GM18526 (cell line): ENCODE data around the gene ABHD6.

Experiments
- POLR2A ChIP-seq: IDR thresholded peaks from 3 replicates; pipeline ENCODE4 v1.6.1; 2011; ENCODE audit not compliant: insufficient read length; ENCODE audit errors: extremely low read depth

Gene ABHD6

GRCh38 chr3:58237238-58237940 lies at the start of gene ABHD6:
Gene ABHD6 (plus strand): TSS chr3:58237792. CDS start chr3:58256587, 18,795 bp downstream.
- TF ChIP-seq POLR2A = peak; percentile 22

GRCh38 chr3:58188173-58188564 lies 49.4 kb upstream of the ABHD6 start:
- TF ChIP-seq POLR2A = no peak

GRCh38 chr3:58188921-58189451 lies 48.6 kb upstream of the ABHD6 start:
- TF ChIP-seq POLR2A = no peak

GRCh38 chr3:58189691-58190090 lies 47.9 kb upstream of the ABHD6 start:
- no peak for TF ChIP-seq POLR2A

- no peak for TF ChIP-seq POLR2A
Measured at GRCh38 chr3:58190291-58190690, 47.3 kb upstream of the ABHD6 start.

- TF ChIP-seq POLR2A = no peak
Measured at GRCh38 chr3:58190882-58191281, 46.7 kb upstream of the ABHD6 start.

GRCh38 chr3:58191361-58191991 lies 46.1 kb upstream of the ABHD6 start:
- no peak for TF ChIP-seq POLR2A

- TF ChIP-seq POLR2A = no peak
Measured at GRCh38 chr3:58192069-58192468, 45.5 kb upstream of the ABHD6 start.

GRCh38 chr3:58193682-58194407 lies 43.7 kb upstream of the ABHD6 start:
- no peak for TF ChIP-seq POLR2A

GRCh38 chr3:58197588-58197987 lies 40.0 kb upstream of the ABHD6 start:
- TF ChIP-seq POLR2A = no peak

GRCh38 chr3:58198362-58198761 lies 39.2 kb upstream of the ABHD6 start:
- TF ChIP-seq POLR2A = no peak

- no peak for TF ChIP-seq POLR2A
Measured at GRCh38 chr3:58198804-58199203, 38.8 kb upstream of the ABHD6 start.

- TF ChIP-seq POLR2A = no peak
Measured at GRCh38 chr3:58200121-58200709, 37.4 kb upstream of the ABHD6 start.

GRCh38 chr3:58200846-58201355 lies 36.7 kb upstream of the ABHD6 start:
- TF ChIP-seq POLR2A = no peak

- TF ChIP-seq POLR2A = no peak
Measured at GRCh38 chr3:58202917-58203360, 34.7 kb upstream of the ABHD6 start.
